GM18519 (cell line): ENCODE measurements around the gene DPP10.

Experiments used
- ATAC-seq: cut with Tn5 transposase; IDR thresholded peaks from one replicate; pipeline ENCODE4 v1.9.1; 2021; ENCODE audit warnings: mild to moderate bottlenecking, moderate library complexity; ENCODE audit not compliant: unreplicated experiment, low FRiP score

The DPP10 gene

GRCh38 chr2:114579542-114579941, 137.1 kb downstream of the DPP10 start:
- no peak for ATAC-seq

DNA sequence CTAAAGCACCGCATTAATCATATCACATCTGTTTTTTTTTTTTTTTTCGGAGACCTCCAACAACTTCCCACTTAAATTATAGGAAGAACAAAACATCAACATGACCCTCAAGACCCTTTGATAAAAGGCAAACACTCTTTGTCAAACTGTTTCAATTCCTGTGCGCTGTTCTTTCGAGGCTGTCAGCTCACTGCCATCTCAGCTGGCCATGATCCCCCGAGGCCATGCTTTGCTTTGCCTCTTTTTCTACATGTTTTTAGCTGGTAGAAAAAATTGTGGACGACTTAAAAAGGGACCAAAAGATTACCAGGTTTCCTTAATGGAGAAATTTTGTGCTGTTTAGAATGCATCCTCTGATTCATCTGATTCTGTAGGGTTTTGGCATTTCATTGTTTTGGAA, 138.2 kb downstream of the DPP10 start:
- ATAC-seq: no peak

- ATAC-seq: no peak
Measured at GRCh38 chr2:114598329-114598728, 155.9 kb downstream of the DPP10 start.

DNA sequence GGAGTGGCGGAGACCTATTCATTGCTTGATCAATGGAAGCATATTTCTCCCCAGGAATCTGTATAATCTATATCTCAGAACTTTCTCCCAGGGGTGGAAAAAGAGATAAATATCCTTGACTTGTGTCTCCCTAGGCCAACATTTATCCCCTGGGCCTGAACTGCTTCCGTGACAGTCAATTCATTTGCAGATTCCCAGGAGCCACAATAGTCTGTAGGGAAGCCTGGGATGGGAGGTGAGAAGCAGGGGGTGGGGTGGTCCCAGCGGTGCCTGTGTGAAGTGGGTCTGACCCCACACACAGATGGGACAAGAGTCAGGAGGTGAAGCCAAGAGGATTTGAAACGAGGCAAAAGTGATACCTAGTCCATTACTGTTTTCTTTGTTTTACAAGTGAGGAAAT, 166.8 kb downstream of the DPP10 start:
- ATAC-seq: no peak

DNA sequence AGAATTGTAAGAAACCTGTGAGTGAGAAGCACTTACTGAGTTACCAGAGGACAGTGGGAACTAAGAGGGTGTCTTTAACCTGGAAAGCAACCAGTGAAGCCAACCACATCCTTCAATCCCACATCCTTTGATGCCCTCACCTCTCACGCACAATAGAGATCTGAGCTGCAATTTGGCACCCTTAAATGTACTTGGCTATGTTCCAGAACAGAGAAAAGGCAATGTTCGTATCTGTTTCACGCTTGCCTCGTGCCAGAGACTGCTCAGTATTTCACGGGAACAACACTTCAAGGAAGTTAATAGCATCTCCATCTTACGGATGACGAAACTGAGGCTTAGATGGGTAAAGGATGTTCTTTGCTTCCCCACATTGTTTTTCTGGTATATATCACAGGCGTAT, 167.4 kb downstream of the DPP10 start:
- no peak for ATAC-seq

DNA sequence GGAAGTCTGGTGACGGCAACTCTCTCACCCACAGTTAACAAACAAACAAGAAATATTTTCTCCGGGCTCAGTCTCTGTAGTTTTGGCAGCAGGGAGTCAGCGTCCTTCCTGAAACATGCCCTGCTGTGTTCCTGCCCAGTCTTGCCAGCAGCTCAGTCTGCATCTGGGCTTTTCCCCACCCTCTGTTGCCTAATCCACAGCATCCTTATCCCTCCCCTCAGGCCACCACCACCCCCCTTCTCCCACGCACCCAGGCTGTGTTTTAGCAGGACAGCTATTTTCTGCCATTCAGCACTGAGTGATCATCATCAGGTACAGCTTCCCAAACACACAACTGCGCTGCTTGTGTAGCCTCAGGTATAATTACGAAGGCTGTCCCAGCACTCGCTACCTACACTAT, 168.2 kb downstream of the DPP10 start:
- ATAC-seq: no peak

DNA sequence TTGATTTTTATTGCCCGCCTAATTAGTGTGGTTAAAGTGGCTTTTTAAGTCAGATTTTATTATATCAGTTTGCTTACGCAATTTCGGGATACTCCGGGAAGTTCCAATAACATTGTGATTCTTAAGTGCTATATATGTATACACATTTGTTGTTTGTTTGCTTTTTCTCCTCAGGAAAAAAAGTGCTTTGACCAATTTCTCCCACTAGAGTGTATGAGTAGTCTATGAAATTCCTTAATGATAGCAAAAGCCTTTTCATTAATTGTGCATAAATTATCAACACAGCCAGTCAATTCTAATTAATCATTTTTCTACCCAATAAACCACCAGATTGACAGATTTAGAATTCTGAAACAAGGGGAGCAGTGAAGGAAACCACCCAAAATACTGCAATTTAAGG, 172.2 kb downstream of the DPP10 start:
- ATAC-seq: no peak

- ATAC-seq: no peak
Measured at GRCh38 chr2:114628481-114628880, 186.0 kb downstream of the DPP10 start.

- ATAC-seq: no peak
Measured at GRCh38 chr2:114631146-114631545, 188.7 kb downstream of the DPP10 start.

DNA sequence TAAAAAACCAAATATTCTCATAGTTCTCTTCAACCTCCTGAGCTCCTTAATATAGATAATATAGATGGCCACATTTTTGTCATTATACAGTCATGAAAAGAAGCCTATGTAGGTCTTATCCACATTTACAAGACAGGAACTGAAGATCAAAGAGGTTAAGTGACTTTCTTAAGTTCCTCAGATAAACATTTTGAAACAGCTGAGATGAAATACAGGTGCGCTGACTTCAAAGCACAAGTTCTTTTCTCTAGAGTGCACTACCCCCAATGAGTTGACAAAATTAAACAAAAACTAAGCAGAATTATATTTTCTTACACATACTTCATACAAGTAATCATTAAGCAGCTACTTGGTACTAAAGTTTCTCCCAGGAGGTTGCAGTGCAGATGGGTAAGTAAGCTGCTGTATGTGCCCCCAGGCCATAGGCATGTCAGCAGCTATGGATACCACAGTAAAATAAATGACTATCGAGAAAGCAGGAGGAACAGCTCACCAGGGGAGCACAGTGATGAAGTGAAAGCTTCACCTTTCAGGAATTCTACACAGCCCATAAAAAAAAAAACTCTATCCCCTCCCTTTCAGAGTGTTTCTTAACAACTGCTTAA, 199.8 kb downstream of the DPP10 start:
- no peak for ATAC-seq

DNA sequence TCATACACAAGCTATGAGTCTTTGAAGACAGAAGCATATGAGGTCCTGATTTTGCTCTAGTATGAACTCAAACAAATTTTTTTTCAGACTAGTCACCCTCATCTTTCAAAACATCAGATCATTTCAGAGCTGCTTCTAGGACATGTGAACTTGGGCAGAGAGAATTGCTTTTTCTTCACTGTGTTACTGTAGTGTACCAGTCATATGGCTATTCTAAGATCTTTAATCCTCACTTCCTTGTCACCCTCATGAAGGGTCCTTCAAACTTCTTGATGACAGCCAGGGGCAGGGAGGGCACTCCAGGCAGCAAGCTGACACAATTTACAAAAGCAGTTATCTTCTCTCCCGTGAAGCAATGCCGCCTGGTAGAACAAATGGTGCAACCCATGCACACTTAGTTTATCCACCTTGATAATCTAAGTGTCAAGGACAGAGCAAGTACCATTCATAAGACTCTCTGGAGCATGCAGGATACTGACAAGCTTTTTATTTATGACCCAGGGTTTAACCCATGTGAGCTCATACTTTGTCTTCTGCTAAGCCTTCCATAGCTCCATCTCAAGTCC, 200.6 kb downstream of the DPP10 start:
- no peak for ATAC-seq

- ATAC-seq: no peak
Measured at GRCh38 chr2:114651933-114652332, 209.5 kb downstream of the DPP10 start.

DNA sequence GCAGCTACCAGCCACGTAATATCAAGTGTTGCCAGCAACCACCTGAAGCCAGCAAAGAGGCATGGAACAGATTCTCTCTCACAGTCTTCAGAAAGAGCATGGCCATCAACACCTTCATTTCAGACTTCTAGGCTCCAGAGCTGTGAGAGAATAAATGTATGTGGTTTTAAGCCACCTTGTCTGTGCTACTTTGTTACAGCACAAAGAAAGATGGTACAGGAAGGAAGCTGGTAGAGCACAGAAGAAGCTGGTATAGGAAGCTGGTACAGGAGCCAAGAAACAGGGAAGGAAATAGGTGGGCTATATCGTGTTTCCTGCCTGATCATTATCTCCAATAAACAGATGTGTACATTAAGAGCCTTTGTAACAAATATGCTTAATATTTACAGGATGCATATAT, 217.4 kb downstream of the DPP10 start:
- no peak for ATAC-seq

DNA sequence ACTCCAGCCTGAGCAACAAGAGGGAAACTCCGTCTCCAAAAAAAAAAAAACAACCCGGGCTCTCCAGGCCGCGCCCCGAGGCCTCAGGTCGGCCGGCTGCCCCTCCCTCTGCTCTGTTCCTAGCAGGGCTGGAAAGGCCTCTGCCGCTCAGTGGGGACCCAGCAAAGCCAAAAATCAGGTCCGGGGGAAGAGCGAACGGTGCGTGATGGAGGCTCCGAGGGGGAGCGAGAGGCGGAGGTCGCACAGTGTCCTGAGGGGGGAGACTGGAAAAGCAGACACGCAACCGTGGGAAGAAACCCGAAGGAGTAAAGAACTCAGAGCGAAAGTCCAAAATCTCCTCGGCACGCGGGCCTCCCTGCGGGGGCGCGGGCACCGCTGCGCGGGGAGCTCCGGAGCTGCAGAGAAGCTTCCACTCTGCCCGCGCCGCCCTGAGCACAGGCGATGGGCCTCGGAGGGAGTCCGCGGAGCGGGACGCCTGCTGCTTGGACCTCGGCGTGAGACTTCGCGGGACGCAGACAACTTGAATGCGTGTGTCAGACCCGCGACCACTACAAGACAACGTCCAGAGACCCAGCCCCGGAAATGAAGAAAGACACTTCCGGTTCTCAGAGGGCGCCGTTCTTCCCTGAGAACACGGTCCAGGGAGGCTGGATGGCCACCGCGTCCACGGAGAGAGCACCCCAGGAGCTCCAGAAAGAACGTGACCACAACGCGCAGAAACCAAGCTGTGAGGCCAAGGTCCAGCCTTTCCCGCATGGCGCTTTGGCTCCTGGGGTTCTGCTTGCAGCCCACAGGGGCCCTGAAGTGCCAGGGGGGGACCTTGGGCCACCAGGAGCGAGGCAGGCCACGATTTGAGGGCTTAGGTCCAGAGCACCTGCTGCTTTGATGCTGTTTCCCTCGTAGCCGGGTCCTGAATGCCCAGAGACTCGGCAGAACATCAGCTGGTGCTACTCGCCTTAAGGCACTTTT, 219.8 kb downstream of the DPP10 start:
- ATAC-seq: no peak

GRCh38 chr2:114668415-114668814, 226.0 kb downstream of the DPP10 start:
- ATAC-seq: no peak

DNA sequence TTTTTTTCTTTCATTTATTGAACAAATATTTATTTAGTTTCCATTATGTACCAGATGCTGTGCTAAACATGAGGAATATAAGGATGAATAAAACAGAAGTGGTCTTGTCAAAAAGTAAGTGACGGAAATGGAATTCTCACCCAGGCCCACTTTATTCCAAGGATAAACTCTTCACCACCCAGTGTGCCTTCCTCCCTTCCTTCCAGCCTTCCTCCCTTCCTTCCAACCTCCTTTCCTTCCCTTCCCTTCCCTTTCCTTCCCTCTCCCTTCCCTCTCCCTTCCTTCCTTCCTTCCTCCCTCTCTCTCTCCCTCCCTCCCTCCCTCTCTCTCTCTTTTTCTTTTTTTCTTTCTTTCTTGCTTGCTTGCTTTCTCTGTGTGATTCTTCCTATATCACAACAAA, 240.8 kb downstream of the DPP10 start:
- ATAC-seq: no peak

GRCh38 chr2:114684403-114684802, 242.0 kb downstream of the DPP10 start:
- ATAC-seq: no peak

DNA sequence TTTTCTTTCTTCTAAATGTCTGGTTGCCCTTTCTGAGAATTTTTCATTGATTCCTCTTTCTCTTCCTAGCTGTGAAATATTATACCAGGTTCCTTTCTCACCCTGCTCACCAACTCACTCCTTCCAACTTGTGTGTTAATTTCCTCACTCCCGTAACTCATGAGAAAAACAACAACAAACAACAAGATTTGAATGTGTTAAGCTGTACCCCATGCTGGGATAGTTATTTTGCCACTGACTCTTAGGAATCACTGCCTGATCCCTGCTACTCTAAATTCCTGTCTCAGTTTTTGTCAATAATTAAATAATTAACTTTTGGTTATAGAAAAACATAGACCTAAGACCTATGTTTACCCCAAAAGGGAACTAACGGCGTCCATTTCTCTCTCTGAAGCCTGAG, 242.7 kb downstream of the DPP10 start:
- no peak for ATAC-seq

GRCh38 chr2:114688241-114688640, 245.8 kb downstream of the DPP10 start:
- no peak for ATAC-seq

DNA sequence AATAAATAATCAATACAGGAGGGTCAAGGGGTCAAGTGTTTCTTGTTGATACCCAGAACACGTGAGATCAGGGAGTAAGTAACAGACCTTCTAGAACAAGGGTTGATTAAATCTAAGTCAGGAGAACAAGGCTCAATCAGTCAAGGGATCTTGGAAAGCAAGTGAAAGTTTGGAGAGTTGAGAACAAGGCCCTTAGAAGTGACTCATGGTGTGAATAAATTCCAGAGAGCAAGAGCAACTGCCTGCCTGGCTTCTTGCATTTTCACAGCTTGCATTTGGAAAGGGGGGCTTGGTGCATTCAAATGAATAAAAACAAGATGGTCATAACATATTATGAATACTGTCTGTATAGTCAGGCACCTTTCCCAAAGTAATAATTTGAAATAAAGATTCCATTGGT, 256.1 kb downstream of the DPP10 start:
- no peak for ATAC-seq

- no peak for ATAC-seq
Measured at GRCh38 chr2:114699423-114699944, 257.0 kb downstream of the DPP10 start.
